ENCODE measurements around the gene LAMA2.

- TF ChIP-seq CTCF (conservative IDR thresholded peaks at IDR 0.05; ENCODE audit: low read length) (no peak), EZH2phosphoT487 (IDR thresholded peaks at IDR 0.05; ENCODE audit: borderline replicate concordance) (no peak)
These were observed 399.1 kb downstream of the LAMA2 start for GRCh38 chr6:129282019-129282418.
